ENCODE data around the gene NT5DC2. TPM values are rescaled to one million over a fixed set of nuclear protein-coding genes. Genes with fewer than 3 reads are reported as not detected.

The NT5DC2 gene
- total RNA-seq, 2 experiments from 2014 or later: 53.8 to 61.7 TPM

DNA sequence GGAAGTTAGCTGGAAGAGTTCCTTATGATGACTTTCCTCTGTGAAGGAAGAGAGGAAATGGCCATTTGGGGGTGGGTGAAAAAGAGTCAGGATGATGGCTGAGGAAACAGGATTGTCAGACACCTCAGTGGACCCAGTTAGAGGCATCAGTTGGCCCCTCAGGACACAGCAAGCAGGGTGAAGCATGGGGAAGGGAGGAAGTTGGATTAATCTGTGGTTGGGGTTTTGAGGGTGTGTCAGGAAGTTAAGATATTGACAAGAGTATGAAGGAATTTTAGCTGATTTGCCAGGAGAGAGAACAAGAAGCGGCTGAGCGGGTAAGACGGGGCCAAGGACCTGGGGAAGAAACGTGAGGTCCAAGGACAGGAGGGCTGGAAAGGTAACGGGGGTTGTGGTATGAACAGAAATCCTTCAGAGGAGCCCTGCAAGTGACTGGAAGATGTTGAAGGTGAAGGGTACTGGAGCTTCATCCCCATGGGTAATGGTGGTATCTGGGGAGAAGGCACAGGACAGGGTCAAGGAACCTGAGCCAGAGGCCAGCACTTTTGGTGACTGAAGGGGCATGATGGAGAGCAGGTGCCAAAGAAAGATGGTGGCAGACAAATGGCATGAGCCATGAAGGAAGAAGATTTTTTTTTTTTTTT lies 5.5 kb upstream of the NT5DC2 start:
- Mint-ChIP-seq H3K27me3 (no peaks in the 10 kb centered on the region), H3K4me3 (peak overlapping the region; percentile 43), H3K4me1 (ENCODE audit: low read depth) (peaks cover 46% of the 10 kb centered on the region), H3K9me3 (no peaks in the 10 kb centered on the region), H3K36me3 (ENCODE audit: low read depth) (peaks cover 37% of the 10 kb centered on the region), H3K27ac (peak overlapping the region; percentile 19)
- DNase-seq: no peak
- intact Hi-C loops (cut with micrococcal nuclease): loop anchor here (10.0 kb wide), 1 partner anchor 146 kb away; the partner anchor contains the start of genes GNL3 and PBRM1
- ChIA-PET POLR2A (interaction anchor here (0.6 kb wide), 1 partner anchor 310 kb away, joined by 3 read pairs; no protein-coding TSS in a partner anchor), CTCF (interaction anchor here (1.4 kb wide), 1 partner anchor 67 kb away, joined by 5 read pairs; no protein-coding TSS in a partner anchor)
- no peak for ATAC-seq
- TF ChIP-seq, protein P1, sequence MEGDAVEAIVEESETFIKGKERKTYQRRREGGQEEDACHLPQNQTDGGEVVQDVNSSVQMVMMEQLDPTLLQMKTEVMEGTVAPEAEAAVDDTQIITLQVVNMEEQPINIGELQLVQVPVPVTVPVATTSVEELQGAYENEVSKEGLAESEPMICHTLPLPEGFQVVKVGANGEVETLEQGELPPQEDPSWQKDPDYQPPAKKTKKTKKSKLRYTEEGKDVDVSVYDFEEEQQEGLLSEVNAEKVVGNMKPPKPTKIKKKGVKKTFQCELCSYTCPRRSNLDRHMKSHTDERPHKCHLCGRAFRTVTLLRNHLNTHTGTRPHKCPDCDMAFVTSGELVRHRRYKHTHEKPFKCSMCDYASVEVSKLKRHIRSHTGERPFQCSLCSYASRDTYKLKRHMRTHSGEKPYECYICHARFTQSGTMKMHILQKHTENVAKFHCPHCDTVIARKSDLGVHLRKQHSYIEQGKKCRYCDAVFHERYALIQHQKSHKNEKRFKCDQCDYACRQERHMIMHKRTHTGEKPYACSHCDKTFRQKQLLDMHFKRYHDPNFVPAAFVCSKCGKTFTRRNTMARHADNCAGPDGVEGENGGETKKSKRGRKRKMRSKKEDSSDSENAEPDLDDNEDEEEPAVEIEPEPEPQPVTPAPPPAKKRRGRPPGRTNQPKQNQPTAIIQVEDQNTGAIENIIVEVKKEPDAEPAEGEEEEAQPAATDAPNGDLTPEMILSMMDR (IDR thresholded peaks at IDR 0.05): no peak

DNA sequence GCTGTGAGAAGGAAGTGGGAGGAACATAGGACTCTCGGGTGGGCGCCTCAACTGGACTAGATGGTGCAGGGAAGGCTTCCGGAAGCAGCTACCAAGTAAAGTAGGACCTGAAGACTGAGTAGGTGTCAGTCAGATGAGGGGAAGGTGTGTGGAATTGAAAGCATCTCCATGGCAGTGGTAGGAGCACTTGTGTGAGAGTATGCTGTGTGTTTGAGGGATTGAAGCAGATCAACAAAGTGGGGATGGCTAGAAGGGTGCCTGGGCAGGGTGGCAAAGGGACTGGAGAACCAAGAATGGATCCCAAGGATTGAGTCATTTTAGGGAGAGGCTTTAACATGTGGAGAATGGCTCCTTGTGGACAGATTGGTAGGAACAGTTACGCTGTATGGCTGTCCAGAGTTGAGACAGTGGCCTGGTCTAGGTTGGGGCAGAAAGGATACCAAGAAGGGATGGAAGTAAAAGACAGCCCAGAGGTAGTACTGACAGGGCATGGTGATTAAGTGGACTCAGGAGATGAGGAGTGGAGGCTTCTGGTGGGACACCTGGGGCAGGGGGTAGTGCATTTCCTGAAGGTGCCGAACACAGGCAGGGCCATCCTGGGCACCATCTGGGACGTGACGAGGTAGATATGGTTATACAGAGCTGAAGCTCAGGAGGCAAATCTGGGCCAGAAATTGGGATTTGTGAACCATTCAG lies 4.2 kb upstream of the NT5DC2 start:
- POLR2A ChIA-PET: interaction anchor here (0.7 to 1.6 kb wide), 4 partner anchors 9 to 81 kb away, joined by 3 to 7 read pairs (median 3); no protein-coding TSS in a partner anchor
- H3K27ac Mint-ChIP-seq: peak overlapping the region; percentile 99

DNA sequence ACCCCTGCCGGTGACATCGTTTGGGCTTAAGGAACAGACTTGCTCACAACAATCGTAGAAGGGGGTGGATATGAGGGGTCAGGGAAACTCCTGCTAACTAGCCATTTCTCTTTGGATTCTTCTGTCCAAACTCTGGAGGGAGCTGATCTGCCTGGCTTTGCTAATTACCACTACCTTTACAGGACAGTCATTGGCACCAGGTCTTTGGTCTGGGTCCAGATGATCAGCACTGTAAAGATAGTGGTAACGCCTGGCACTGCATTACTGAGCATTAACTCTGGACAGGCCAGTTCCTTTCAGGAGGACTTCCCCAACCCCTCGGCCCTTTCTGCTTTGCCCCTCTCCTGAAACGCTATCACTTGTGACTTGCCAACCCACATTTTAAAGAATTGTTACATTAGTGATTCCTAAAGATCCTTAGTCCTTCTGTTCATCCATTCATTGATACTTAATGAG lies 3.5 kb upstream of the NT5DC2 start:
- TF ChIP-seq, protein P1 (IDR thresholded peaks at IDR 0.05): no peak
- H3K27me3 Mint-ChIP-seq: no peaks in the 10 kb centered on the region
- CTCF ChIA-PET: no interaction called here
- DNase-seq (no peak), ATAC-seq (no peak)
- peak overlapping the region; percentile 99 for H3K27ac Mint-ChIP-seq
- peaks cover 49% of the 10 kb centered on the region for H3K4me1 Mint-ChIP-seq (ENCODE audit: low read depth)
- intact Hi-C loops (cut with micrococcal nuclease): loop anchor here (10.0 kb wide), 1 partner anchor 148 kb away; the partner anchor contains the start of genes GNL3 and PBRM1
- peak overlapping the region; percentile 100 for H3K4me3 Mint-ChIP-seq
- no peaks in the 10 kb centered on the region for H3K9me3 Mint-ChIP-seq
- peaks cover 34% of the 10 kb centered on the region for H3K36me3 Mint-ChIP-seq (ENCODE audit: low read depth)
- POLR2A ChIA-PET: interaction anchor here (0.7 to 1.6 kb wide), 4 partner anchors 8 to 80 kb away, joined by 3 to 7 read pairs (median 3); no protein-coding TSS in a partner anchor

More for the DNA sequence above, 4.2 kb upstream of the NT5DC2 start:
- intact Hi-C loops (cut with micrococcal nuclease): loop anchor here (10.0 kb wide), 1 partner anchor 147 kb away; the partner anchor contains the start of genes GNL3 and PBRM1
- no peaks in the 10 kb centered on the region for H3K9me3 Mint-ChIP-seq
- TF ChIP-seq, protein P1 (IDR thresholded peaks at IDR 0.05): no peak
- ATAC-seq (no peak), DNase-seq (no peak)
- H3K4me1 Mint-ChIP-seq (ENCODE audit: low read depth): peaks cover 46% of the 10 kb centered on the region
- H3K36me3 Mint-ChIP-seq (ENCODE audit: low read depth): peaks cover 34% of the 10 kb centered on the region
- H3K4me3 Mint-ChIP-seq: peak overlapping the region; percentile 100
- H3K27me3 Mint-ChIP-seq: no peaks in the 10 kb centered on the region
- CTCF ChIA-PET: interaction anchor here (1.4 kb wide), 1 partner anchor 66 kb away, joined by 5 read pairs; no protein-coding TSS in a partner anchor

DNA sequence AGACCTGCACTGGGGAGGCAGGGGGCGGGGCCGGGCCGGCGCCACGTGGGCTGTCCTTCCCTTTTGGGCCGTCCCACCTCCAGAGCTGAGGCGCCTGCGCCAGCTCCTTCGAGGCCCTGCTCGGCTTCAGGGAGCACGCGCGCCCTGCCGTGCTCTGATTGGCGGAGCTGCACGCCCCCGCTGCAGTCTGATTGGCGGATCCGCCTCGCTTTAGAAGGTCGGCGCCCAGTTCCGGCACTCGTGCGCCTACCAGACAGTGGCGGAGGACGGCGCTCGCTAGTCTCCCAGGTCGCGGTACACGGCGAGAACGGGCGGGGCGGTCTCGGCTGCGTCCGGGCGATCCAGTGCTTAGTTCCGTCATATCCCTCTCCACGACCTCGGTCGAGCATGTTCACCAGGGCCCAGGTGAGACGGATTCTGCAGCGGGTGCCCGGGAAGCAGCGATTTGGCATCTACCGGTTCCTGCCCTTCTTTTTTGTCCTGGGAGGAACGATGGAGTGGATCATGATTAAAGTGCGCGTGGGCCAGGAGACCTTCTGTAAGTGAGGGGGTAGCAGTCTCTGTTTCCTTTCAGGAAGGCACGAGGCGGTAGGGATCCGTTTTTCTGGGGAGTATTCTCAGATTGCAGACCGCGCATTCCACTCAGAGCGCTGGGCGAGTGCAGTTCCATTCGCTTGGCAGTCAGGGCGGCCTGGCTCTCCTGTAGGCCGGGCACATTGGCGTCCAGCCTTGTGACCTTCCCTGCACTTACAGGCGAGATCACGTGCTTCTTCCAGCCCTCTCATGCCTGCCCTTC lies 2.9 kb upstream of the NT5DC2 start, which contains the start of gene UQCC5:
Gene UQCC5, plus strand, starts transcription at position 237 of the 796 bp plus-strand sequence. Its CDS starts 151 bp downstream, at position 388.
- ChIA-PET CTCF (interaction anchor here (0.8 to 1.2 kb wide), 5 partner anchors 64 to 128 kb away, joined by 3 to 4 read pairs (median 3); no protein-coding TSS in a partner anchor), POLR2A (interaction anchor here (0.7 to 1.3 kb wide), 3 partner anchors 17 to 80 kb away, joined by 3 to 7 read pairs (median 3); no protein-coding TSS in a partner anchor)
- Mint-ChIP-seq H3K36me3 (ENCODE audit: low read depth) (peaks cover 31% of the 10 kb centered on the region), H3K9me3 (no peaks in the 10 kb centered on the region), H3K4me3 (peak within 1 kb of the TSS; percentile 100), H3K4me1 (ENCODE audit: low read depth) (peaks cover 49% of the 10 kb centered on the region), H3K27ac (peak within 1 kb of the TSS; percentile 99), H3K27me3 (no peaks in the 10 kb centered on the region)
- peak; percentile 99 for DNase-seq
- ATAC-seq: peak; percentile 88
- TF ChIP-seq, protein P1 (IDR thresholded peaks at IDR 0.05): no peak
- intact Hi-C loops (cut with micrococcal nuclease): loop anchor here (10.0 kb wide), 1 partner anchor 148 kb away; the partner anchor contains the start of genes GNL3 and PBRM1

Data from activated CD8-positive, alpha-beta T cell treated with anti-CD3 and anti-CD28 coated beads for 36 hours (primary cell).